AG04450 (cell line): Measurements from ENCODE around the gene ADAT1. TPM values are rescaled to one million over a fixed set of nuclear protein-coding genes. Genes with fewer than 3 reads are reported as not detected.

Source experiments
- CTCF ChIA-PET: fragments of 300-600, 350-600 bp; formaldehyde crosslinking; extraction: SDS; loops from one replicate; lab custom pipeline; 2022; ENCODE audit warnings: antibody characterized with exemption, inconsistent platforms; lab: Charles Lee
- POLR2A ChIA-PET: fragments of 350-600 bp; formaldehyde crosslinking; extraction: SDS; loops from one replicate; lab custom pipeline; 2021; ENCODE audit warnings: antibody characterized with exemption, inconsistent platforms; lab: Yijun Ruan, JAX
- DNase-seq: peaks from one replicate; pipeline ENCODE4 v3.0.0-alpha.2; 2011; ENCODE audit warnings: low read depth, low spot score
- H3K27ac ChIP-seq: one replicate; pipeline ENCODE4 v1.5.1; 2012; ENCODE audit warnings: low read depth, low read length, control low read depth
- H3K27me3 ChIP-seq: one replicate; pipeline ENCODE4 v1.6.0; 2012; ENCODE audit warnings: low read length; ENCODE audit not compliant: control insufficient read depth, insufficient read depth
- H3K4me3 ChIP-seq: 2 replicates; pipeline ENCODE4 v1.5.1; 2011; ENCODE audit warnings: mild to moderate bottlenecking, low read depth, low read length, control low read depth
- H3K9me3 ChIP-seq: 2 replicates; pipeline ENCODE4 v1.5.1; 2012; ENCODE audit warnings: low read length; ENCODE audit not compliant: control insufficient read depth, insufficient read depth
- CTCF ChIP-seq: IDR thresholded peaks from 2 replicates; pipeline ENCODE4 v1.5.1; 2011; ENCODE audit warnings: low read depth, low read length, control low read depth, inconsistent platforms
- polyA plus RNA-seq: library from polyadenylated mRNA; depleted of rRNA; stranded (reverse); fragments of >200 nt; gene quantifications from 2 replicates; pipeline ENCODE4 v1.2.3, GENCODE V29; 2011

Gene ADAT1
- polyA plus RNA-seq, 1 experiment, result 32.5 TPM

- Histone ChIP-seq H3K27ac (no peak overlapping the region), H3K27me3 (peaks cover 8% of the 10 kb centered on the region), H3K4me3 (no peak overlapping the region), H3K9me3 (no peaks in the 10 kb centered on the region)
- TF ChIP-seq CTCF, result no peak
- POLR2A ChIA-PET, result no interaction called here
- DNase-seq, result no peak
- CTCF ChIA-PET, result interaction anchor here (1.1 to 2.2 kb wide), 2 partner anchors 42 to 93 kb away, joined by 7 to 10 read pairs; no protein-coding TSS in a partner anchor
These were observed 64.2 kb downstream of the ADAT1 start for GRCh38 chr16:75558846-75559401.

GRCh38 chr16:75556431-75556950, 66.6 kb downstream of the ADAT1 start:
- Histone ChIP-seq H3K4me3 (peak overlapping the region; percentile 76), H3K27me3 (no peaks in the 10 kb centered on the region), H3K9me3 (no peaks in the 10 kb centered on the region), H3K27ac (no peak overlapping the region)
- ChIA-PET POLR2A (interaction anchor here (1.0 kb wide), 1 partner anchor 91 kb away, joined by 5 read pairs; the partner anchor contains the start of genes KARS1 and TERF2IP), CTCF (interaction anchor here (1.2 to 8.2 kb wide), 4 partner anchors 9 to 91 kb away, joined by 3 to 53 read pairs (median 16); partner anchors contain the start of gene GABARAPL2)
- DNase-seq, result no peak
- TF ChIP-seq CTCF, result no peak

GRCh38 chr16:75555707-75556430, 67.2 kb downstream of the ADAT1 start, which contains the start of gene TMEM231:
Gene TMEM231 (minus strand): TSS chr16:75556252. CDS start chr16:75556209, 43 bp downstream.
- peak; percentile 51 for DNase-seq
- CTCF ChIA-PET, result interaction anchor here (1.2 to 8.2 kb wide), 4 partner anchors 10 to 91 kb away, joined by 3 to 53 read pairs (median 16); partner anchors contain the start of gene GABARAPL2
- no peaks in the 10 kb centered on the region for H3K27me3 ChIP-seq
- POLR2A ChIA-PET, result interaction anchor here (1.0 to 1.6 kb wide), 2 partner anchors 39 to 91 kb away, joined by 5 to 9 read pairs; partner anchors contain the start of genes KARS1 and TERF2IP
- 0 out of 2 replicates have a peak, but pooled peaks have one; percentile 8 for TF ChIP-seq CTCF
- H3K4me3 ChIP-seq, result peak within 1 kb of the TSS; percentile 76
- no peaks in the 10 kb centered on the region for H3K9me3 ChIP-seq
- peak within 1 kb of the TSS; percentile 39 for H3K27ac ChIP-seq

GRCh38 chr16:75555213-75555706, 67.8 kb downstream of the ADAT1 start:
- peak; percentile 57 for DNase-seq
- Histone ChIP-seq H3K9me3 (no peaks in the 10 kb centered on the region), H3K27me3 (no peaks in the 10 kb centered on the region), H3K4me3 (peak overlapping the region; percentile 76), H3K27ac (peak overlapping the region; percentile 39)
- CTCF ChIA-PET, result interaction anchor here (1.2 to 8.2 kb wide), 4 partner anchors 11 to 90 kb away, joined by 3 to 53 read pairs (median 16); partner anchors contain the start of gene GABARAPL2
- POLR2A ChIA-PET, result interaction anchor here (1.0 to 1.6 kb wide), 2 partner anchors 38 to 92 kb away, joined by 5 to 9 read pairs; partner anchors contain the start of genes KARS1 and TERF2IP
- no peak for TF ChIP-seq CTCF
